ENCODE results near the gene PLCB3.

PLCB3 gene

GRCh38 chr11:64297699-64298358, 46.5 kb downstream of the PLCB3 start:
- Mint-ChIP-seq H3K4me1 (peaks cover 12% of the 10 kb centered on the region), H3K36me3 (ENCODE audit: insufficient read depth) (peaks cover 1% of the 10 kb centered on the region), H3K4me3 (no peak overlapping the region), H3K27me3 (peaks cover 83% of the 10 kb centered on the region), H3K27ac (ENCODE audit: low read depth) (no peak overlapping the region), H3K9me3 (no peaks in the 10 kb centered on the region)
- DNase-seq (ENCODE audit: low spot score in 2 of 2) (no peak), ATAC-seq (replicated peaks; ENCODE audit: extremely low read depth, poor library complexity, severe bottlenecking) (no peak)

DNA sequence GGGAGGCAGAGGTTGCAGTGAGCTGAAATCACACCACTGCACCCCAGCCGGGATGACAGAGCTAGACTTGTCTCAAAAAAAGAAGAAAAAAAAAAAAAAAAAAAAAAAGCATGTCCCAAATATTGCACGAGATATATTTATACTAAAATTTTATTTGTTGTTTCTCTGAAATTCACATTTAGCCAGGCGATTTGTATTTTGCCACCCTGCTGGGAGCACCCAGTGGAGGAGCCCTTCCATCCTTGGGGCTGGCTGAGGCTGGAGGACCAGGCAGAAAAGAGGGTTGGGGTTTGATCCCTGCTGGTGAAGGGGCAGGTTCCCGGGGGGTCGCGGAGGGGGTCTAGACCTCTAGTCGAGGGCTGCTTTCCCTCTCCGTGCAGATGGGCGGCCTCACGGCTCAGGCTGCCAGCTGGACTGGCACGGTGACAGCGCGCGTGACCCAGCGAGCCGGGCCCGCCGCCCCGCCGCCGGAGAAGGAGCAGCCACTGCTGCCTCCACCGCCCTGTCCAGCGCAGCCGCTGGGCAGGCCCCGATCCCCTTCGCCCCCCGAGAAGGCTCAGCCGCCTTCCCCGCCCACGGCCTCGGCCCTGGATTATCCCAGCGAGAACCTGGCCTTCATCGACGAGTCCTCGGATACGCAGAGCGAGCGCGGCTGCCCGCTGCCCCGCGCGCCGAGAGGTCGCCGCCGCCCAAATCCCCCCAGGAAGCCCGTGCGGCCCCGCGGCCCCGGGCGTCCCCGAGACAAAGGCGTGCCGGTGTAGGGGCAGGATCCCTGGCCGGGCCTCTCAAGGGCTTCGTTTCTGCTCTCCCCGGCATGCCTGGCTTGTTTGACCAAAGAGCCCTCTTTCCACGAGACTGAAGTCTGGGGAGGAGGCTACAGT, 47.9 kb downstream of the PLCB3 start:
- DNase-seq (ENCODE audit: low spot score in 2 of 2) (no peak), ATAC-seq (replicated peaks; ENCODE audit: extremely low read depth, poor library complexity, severe bottlenecking) (no peak)
- Mint-ChIP-seq H3K36me3 (ENCODE audit: insufficient read depth) (peaks cover 6% of the 10 kb centered on the region), H3K9me3 (no peaks in the 10 kb centered on the region), H3K27ac (ENCODE audit: low read depth) (no peak overlapping the region), H3K27me3 (peaks cover 70% of the 10 kb centered on the region), H3K4me1 (peaks cover 15% of the 10 kb centered on the region), H3K4me3 (peak overlapping the region; percentile 76)

- ATAC-seq (replicated peaks; ENCODE audit: extremely low read depth, poor library complexity, severe bottlenecking), result no peak
- peaks cover 6% of the 10 kb centered on the region for H3K36me3 Mint-ChIP-seq (ENCODE audit: insufficient read depth)
Measured at GRCh38 chr11:64299847-64300648, 48.7 kb downstream of the PLCB3 start, which contains the start of gene CATSPERZ. Gene CATSPERZ (plus strand): TSS chr11:64300358. CDS start chr11:64300411, 53 bp downstream.

GRCh38 chr11:64303109-64304031, 52.0 kb downstream of the PLCB3 start:
- Mint-ChIP-seq H3K36me3 (ENCODE audit: insufficient read depth) (peaks cover 15% of the 10 kb centered on the region), H3K27me3 (peaks cover 28% of the 10 kb centered on the region), H3K9me3 (no peaks in the 10 kb centered on the region), H3K4me3 (peak overlapping the region; percentile 93), H3K27ac (ENCODE audit: low read depth) (peak overlapping the region; percentile 92), H3K4me1 (peaks cover 28% of the 10 kb centered on the region)
- ATAC-seq (replicated peaks; ENCODE audit: extremely low read depth, poor library complexity, severe bottlenecking) (no peak), DNase-seq (ENCODE audit: low spot score in 2 of 2) (no peak)

More at GRCh38 chr11:64299847-64300648, 48.7 kb downstream of the PLCB3 start, which contains the start of gene CATSPERZ:
- DNase-seq (ENCODE audit: low spot score in 2 of 2), result no peak
- Mint-ChIP-seq H3K4me3 (peak within 1 kb of the TSS; percentile 76), H3K27me3 (peaks cover 61% of the 10 kb centered on the region), H3K4me1 (peaks cover 19% of the 10 kb centered on the region), H3K9me3 (no peaks in the 10 kb centered on the region), H3K27ac (ENCODE audit: low read depth) (peak within 1 kb of the TSS; percentile 73)

DNA sequence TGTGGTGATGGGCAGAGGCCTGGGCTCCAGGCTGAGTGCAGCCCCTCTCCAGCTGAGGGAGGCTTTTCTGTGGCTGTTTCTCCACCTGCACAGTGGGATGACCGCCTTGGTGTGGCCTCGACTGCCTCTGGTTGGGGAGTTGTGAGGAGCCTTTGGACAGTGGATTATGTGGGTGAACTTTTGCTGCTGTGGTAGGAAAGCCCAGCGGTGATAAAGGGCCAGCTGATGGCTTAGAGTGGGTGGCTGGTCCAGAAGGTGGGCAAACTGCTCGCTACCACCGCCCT, 52.6 kb downstream of the PLCB3 start:
- peak overlapping the region; percentile 92 for H3K27ac Mint-ChIP-seq (ENCODE audit: low read depth)
- peak overlapping the region; percentile 93 for H3K4me3 Mint-ChIP-seq
- H3K4me1 Mint-ChIP-seq, result peaks cover 28% of the 10 kb centered on the region

DNA sequence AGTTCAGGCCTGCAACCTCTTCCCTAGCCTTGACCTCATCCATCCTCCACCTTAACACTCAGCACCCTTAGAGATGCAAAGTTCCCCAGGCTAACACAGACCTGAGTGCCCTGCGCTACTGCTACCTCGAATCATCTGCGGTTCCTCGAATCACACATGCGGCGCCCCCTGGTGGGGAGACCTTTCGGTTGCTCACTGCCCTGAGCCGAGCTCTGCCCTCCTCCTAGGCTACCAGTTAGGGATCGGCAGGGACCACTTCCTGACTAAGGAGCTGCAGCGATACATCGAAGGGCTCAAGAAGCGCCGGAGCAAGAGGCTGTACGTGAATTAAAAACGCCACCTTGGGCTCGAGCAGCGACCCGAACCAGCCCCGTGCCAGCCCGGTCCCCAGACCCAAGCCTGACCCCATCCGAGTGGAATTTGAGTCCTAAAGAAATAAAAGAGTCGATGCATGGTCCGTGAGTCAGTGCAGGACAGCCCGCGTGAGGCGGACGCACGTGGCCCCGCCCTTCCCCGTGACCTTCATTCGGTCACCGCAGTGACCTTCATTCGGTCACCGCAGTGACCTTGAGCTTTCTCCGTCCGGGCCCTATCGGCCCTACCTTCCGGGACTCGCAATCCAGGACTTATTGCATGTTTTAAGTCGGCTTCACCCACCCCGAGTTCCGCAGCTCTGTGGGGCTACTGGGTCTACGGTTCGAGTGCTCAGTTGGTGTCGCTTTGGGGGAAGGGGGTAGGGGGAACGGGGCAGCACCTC, 53.2 kb downstream of the PLCB3 start:
- H3K27ac Mint-ChIP-seq (ENCODE audit: low read depth), result peak overlapping the region; percentile 92
- peak overlapping the region; percentile 93 for H3K4me3 Mint-ChIP-seq
- H3K36me3 Mint-ChIP-seq (ENCODE audit: insufficient read depth), result peaks cover 19% of the 10 kb centered on the region
- ATAC-seq (replicated peaks; ENCODE audit: extremely low read depth, poor library complexity, severe bottlenecking) (peak; percentile 58), DNase-seq (ENCODE audit: low spot score in 2 of 2) (peak; percentile 90 to 97)
- H3K9me3 Mint-ChIP-seq, result no peaks in the 10 kb centered on the region
- H3K4me1 Mint-ChIP-seq, result peaks cover 27% of the 10 kb centered on the region
- H3K27me3 Mint-ChIP-seq, result peaks cover 17% of the 10 kb centered on the region

More for the DNA sequence above, 52.6 kb downstream of the PLCB3 start:
- Mint-ChIP-seq H3K9me3 (no peaks in the 10 kb centered on the region), H3K27me3 (peaks cover 22% of the 10 kb centered on the region), H3K36me3 (ENCODE audit: insufficient read depth) (peaks cover 17% of the 10 kb centered on the region)
- DNase-seq (ENCODE audit: low spot score in 2 of 2) (no peak), ATAC-seq (replicated peaks; ENCODE audit: extremely low read depth, poor library complexity, severe bottlenecking) (no peak)

GRCh38 chr11:64305075-64305690, 53.9 kb downstream of the PLCB3 start, which contains the start of gene ESRRA:
Gene ESRRA (plus strand): TSS chr11:64305524. CDS start chr11:64307180, 1,656 bp downstream.
- Mint-ChIP-seq H3K9me3 (no peaks in the 10 kb centered on the region), H3K36me3 (ENCODE audit: insufficient read depth) (peaks cover 23% of the 10 kb centered on the region), H3K4me1 (peaks cover 22% of the 10 kb centered on the region), H3K27me3 (peaks cover 10% of the 10 kb centered on the region), H3K27ac (ENCODE audit: low read depth) (peak within 1 kb of the TSS; percentile 92), H3K4me3 (peak within 1 kb of the TSS; percentile 93)
- peak; percentile 67 for ATAC-seq (replicated peaks; ENCODE audit: extremely low read depth, poor library complexity, severe bottlenecking)
- DNase-seq (ENCODE audit: low spot score in 2 of 2), result peak; percentile 98 to 99

DNA sequence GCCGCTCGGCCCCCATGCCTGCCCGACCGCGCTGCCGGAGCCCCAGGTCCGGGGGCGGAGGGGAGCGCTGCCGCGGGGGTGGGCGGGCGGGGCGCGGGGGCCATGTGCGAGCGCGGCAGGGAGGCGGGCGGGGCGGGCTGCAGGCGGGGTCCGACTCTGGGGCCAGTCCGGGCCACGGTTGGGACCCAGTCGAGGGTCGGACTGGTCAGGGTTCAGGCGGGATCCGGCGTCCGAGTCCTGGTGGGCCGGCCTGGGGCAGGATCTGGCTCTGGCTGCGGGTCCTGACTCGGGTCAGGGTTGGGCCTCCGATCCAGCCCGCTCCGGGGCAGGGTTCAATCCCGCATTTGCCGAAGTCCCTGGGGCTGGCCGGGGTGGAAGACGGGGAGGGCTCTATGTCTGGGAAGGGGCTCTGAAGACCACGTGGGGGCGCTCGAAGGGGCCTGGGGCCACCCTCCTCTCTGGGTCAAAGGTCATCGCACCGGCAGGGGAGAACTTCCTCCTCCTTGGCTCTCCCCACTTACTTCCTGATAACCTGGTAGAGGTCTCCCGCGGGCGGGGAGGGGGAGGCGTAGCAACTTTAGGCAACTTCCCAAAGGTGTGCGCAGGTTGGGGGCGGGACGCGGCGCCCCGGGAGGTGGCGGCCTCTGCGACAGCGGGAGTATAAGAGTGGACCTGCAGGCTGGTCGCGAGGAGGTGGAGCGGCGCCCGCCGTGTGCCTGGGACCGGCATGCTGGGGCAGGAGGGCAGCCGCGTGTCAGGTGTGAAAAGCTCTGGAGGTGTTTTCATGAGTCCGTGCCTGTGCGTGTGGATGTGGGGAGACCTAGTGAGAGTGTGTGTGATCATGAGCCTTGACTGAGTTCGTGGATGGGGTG, 54.6 kb downstream of the PLCB3 start:
- DNase-seq (ENCODE audit: low spot score in 2 of 2), result peak in 1 of 2 donors; percentile 45
- Mint-ChIP-seq H3K9me3 (no peaks in the 10 kb centered on the region), H3K4me1 (peaks cover 15% of the 10 kb centered on the region), H3K36me3 (ENCODE audit: insufficient read depth) (peaks cover 27% of the 10 kb centered on the region), H3K27me3 (peaks cover 3% of the 10 kb centered on the region), H3K27ac (ENCODE audit: low read depth) (peak overlapping the region; percentile 75), H3K4me3 (peak overlapping the region; percentile 93)
- peak; percentile 17 for ATAC-seq (replicated peaks; ENCODE audit: extremely low read depth, poor library complexity, severe bottlenecking)

DNA sequence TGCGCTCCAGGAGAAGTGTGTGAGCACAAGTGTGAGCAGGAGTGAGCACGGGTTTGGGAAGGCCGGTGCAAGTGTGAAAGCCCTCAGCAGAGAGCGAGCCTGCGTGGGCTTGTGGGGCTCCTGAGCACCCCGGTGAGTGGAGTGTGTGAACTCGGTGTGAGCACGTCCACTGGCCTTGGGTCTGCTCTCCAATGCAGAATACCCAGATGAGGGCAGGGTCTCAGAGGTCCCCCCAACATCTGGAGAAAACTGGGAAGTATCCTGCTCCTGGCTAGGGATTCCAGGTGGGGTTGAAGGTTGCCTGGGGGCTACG, 55.2 kb downstream of the PLCB3 start:
- peak overlapping the region; percentile 93 for H3K4me3 Mint-ChIP-seq
- ATAC-seq (replicated peaks; ENCODE audit: extremely low read depth, poor library complexity, severe bottlenecking) (no peak), DNase-seq (ENCODE audit: low spot score in 2 of 2) (no peak)
- peak overlapping the region; percentile 75 for H3K27ac Mint-ChIP-seq (ENCODE audit: low read depth)
- H3K27me3 Mint-ChIP-seq, result no peaks in the 10 kb centered on the region
- H3K36me3 Mint-ChIP-seq (ENCODE audit: insufficient read depth), result peaks cover 25% of the 10 kb centered on the region
- H3K4me1 Mint-ChIP-seq, result peaks cover 15% of the 10 kb centered on the region
- no peaks in the 10 kb centered on the region for H3K9me3 Mint-ChIP-seq

- H3K9me3 Mint-ChIP-seq, result no peaks in the 10 kb centered on the region
- H3K4me1 Mint-ChIP-seq, result peaks cover 15% of the 10 kb centered on the region
- peak overlapping the region; percentile 75 for H3K27ac Mint-ChIP-seq (ENCODE audit: low read depth)
- DNase-seq (ENCODE audit: low spot score in 2 of 2) (no peak), ATAC-seq (replicated peaks; ENCODE audit: extremely low read depth, poor library complexity, severe bottlenecking) (no peak)
- no peaks in the 10 kb centered on the region for H3K27me3 Mint-ChIP-seq
- peak overlapping the region; percentile 93 for H3K4me3 Mint-ChIP-seq
- peaks cover 25% of the 10 kb centered on the region for H3K36me3 Mint-ChIP-seq (ENCODE audit: insufficient read depth)
Measured at GRCh38 chr11:64306876-64307622, 55.7 kb downstream of the PLCB3 start.

Measured in central memory CD8-positive, alpha-beta T cell (primary cell).